Activated T-cell treated with anti-CD3 and anti-CD28 coated beads for 48 hours (primary cell): ENCODE data around the gene TRMT10B.
A peak's percentile ranks its signal among the peaks of the same experiment; 100 is the strongest.
"Not testable (repeated sequence)": the region's sequence is repeated elsewhere in the genome, so short reads cannot be mapped to it uniquely, and the experiment has no call there.

Source experiments
- DNase-seq: peaks from one replicate; pipeline ENCODE4 v3.0.0-alpha.2; 2020; ENCODE audit warnings: low read depth

The TRMT10B gene

GRCh38 chr9:37751704-37752103, 1.9 kb upstream of the TRMT10B start:
- DNase-seq: not testable (repeated sequence)

GRCh38 chr9:37752112-37752511, 1.5 kb upstream of the TRMT10B start:
- not testable (repeated sequence) for DNase-seq

- no peak for DNase-seq
Observed at GRCh38 chr9:37752642-37753488, 740 bp upstream of the TRMT10B start.

- no peak for DNase-seq
Observed at GRCh38 chr9:37758747-37759146, 5.1 kb downstream of the TRMT10B start.

- DNase-seq: no peak
Observed at GRCh38 chr9:37760416-37761161, 7.0 kb downstream of the TRMT10B start.

GRCh38 chr9:37761511-37761910, 7.9 kb downstream of the TRMT10B start:
- no peak for DNase-seq

- DNase-seq: not testable (repeated sequence)
Observed at GRCh38 chr9:37765263-37765662, 11.7 kb downstream of the TRMT10B start.

- DNase-seq: no peak
Observed at GRCh38 chr9:37769306-37769705, 15.7 kb downstream of the TRMT10B start.

GRCh38 chr9:37769995-37770394, 16.4 kb downstream of the TRMT10B start:
- DNase-seq: no peak

- DNase-seq: no peak
Observed at GRCh38 chr9:37775216-37775919, 21.8 kb downstream of the TRMT10B start.

GRCh38 chr9:37776328-37776727, 22.7 kb downstream of the TRMT10B start:
- DNase-seq: no peak

GRCh38 chr9:37778534-37778933, 24.9 kb downstream of the TRMT10B start:
- no peak for DNase-seq

- no peak for DNase-seq
Observed at GRCh38 chr9:37784291-37784615, 30.6 kb downstream of the TRMT10B start.

GRCh38 chr9:37784616-37785483, 31.2 kb downstream of the TRMT10B start, which contains the start of gene EXOSC3:
Gene EXOSC3, minus strand, starts transcription at chr9:37785064. Its CDS starts 20 bp downstream, at chr9:37785044.
- DNase-seq: peak; percentile 85

- no peak for DNase-seq
Observed at GRCh38 chr9:37787059-37787458, 33.5 kb downstream of the TRMT10B start.

- DNase-seq: no peak
Observed at GRCh38 chr9:37788332-37788731, 34.7 kb downstream of the TRMT10B start.

GRCh38 chr9:37790096-37790495, 36.5 kb downstream of the TRMT10B start:
- DNase-seq: no peak

- no peak for DNase-seq
Observed at GRCh38 chr9:37792122-37792521, 38.5 kb downstream of the TRMT10B start.

GRCh38 chr9:37796232-37796631, 42.6 kb downstream of the TRMT10B start:
- DNase-seq: no peak

GRCh38 chr9:37798677-37799076, 45.1 kb downstream of the TRMT10B start:
- DNase-seq: no peak

- DNase-seq: peak; percentile 90
Observed at GRCh38 chr9:37800631-37801286, 47.2 kb downstream of the TRMT10B start, which contains the start of gene DCAF10. Gene DCAF10, plus strand, starts transcription at chr9:37800797. Its CDS starts 70 bp downstream, at chr9:37800867.
